HFF-Myc (cell line): Measurements from ENCODE around the gene KRT82.

Source experiments
- DNase-seq: peaks from one replicate; pipeline ENCODE4 v3.0.0-alpha.2; 2011; ENCODE audit warnings: low read depth; ENCODE audit errors: extremely low read depth
- H3K4me3 ChIP-seq: replicated peaks from 2 replicates; pipeline ENCODE4 v1.5.1; 2011; ENCODE audit warnings: low read depth, mild to moderate bottlenecking, control low read depth, low read length
- CTCF ChIP-seq: IDR thresholded peaks from 2 replicates; pipeline ENCODE4 v1.5.1; 2012; ENCODE audit warnings: mild to moderate bottlenecking, low read depth, low read length, control low read depth; ENCODE audit errors: missing control alignments

The KRT82 gene

GRCh38 chr12:52385226-52385702, 20.9 kb downstream of the KRT82 start, which contains the start of gene KRT84:
Gene KRT84, minus strand, starts transcription at chr12:52385652. Its CDS starts 67 bp downstream, at chr12:52385585.
- no peak for TF ChIP-seq CTCF
- H3K4me3 ChIP-seq, result no peak within 1 kb of the TSS
- DNase-seq, result no peak

- DNase-seq, result no peak
- TF ChIP-seq CTCF, result no peak
- H3K4me3 ChIP-seq, result no peak overlapping the region
These were observed 22.8 kb downstream of the KRT82 start for GRCh38 chr12:52383331-52383730.

- TF ChIP-seq CTCF, result no peak
- H3K4me3 ChIP-seq, result no peak overlapping the region
- DNase-seq, result no peak
These were observed 23.3 kb downstream of the KRT82 start for GRCh38 chr12:52382854-52383253.

GRCh38 chr12:52381206-52381605, 24.9 kb downstream of the KRT82 start:
- H3K4me3 ChIP-seq, result no peak overlapping the region
- no peak for TF ChIP-seq CTCF
- DNase-seq, result no peak

- no peak for DNase-seq
- peak; percentile 72 for TF ChIP-seq CTCF
- no peak overlapping the region for H3K4me3 ChIP-seq
These were observed 25.9 kb downstream of the KRT82 start for GRCh38 chr12:52380271-52380694.

- no peak overlapping the region for H3K4me3 ChIP-seq
- TF ChIP-seq CTCF, result no peak
- DNase-seq, result no peak
These were observed 26.6 kb downstream of the KRT82 start for GRCh38 chr12:52379536-52379935.

GRCh38 chr12:52378091-52378490, 28.0 kb downstream of the KRT82 start:
- no peak for DNase-seq
- no peak overlapping the region for H3K4me3 ChIP-seq
- TF ChIP-seq CTCF, result no peak
